GM21825 (cell line): ENCODE measurements around the gene SAMD8.
"Not testable (repeated sequence)": the region's sequence is repeated elsewhere in the genome, so short reads cannot be mapped to it uniquely, and the experiment has no call there.

ENCODE experiments used
- ATAC-seq: cut with Tn5 transposase; IDR thresholded peaks from one replicate; pipeline ENCODE4 v1.9.1; 2021; ENCODE audit warnings: mild to moderate bottlenecking, moderate library complexity; ENCODE audit not compliant: unreplicated experiment

SAMD8 gene

GRCh38 chr10:75191821-75192568 is 80.5 kb downstream of the SAMD8 start:
- no peak for ATAC-seq

GRCh38 chr10:75194625-75195024 is 83.2 kb downstream of the SAMD8 start:
- ATAC-seq: not testable (repeated sequence)

DNA sequence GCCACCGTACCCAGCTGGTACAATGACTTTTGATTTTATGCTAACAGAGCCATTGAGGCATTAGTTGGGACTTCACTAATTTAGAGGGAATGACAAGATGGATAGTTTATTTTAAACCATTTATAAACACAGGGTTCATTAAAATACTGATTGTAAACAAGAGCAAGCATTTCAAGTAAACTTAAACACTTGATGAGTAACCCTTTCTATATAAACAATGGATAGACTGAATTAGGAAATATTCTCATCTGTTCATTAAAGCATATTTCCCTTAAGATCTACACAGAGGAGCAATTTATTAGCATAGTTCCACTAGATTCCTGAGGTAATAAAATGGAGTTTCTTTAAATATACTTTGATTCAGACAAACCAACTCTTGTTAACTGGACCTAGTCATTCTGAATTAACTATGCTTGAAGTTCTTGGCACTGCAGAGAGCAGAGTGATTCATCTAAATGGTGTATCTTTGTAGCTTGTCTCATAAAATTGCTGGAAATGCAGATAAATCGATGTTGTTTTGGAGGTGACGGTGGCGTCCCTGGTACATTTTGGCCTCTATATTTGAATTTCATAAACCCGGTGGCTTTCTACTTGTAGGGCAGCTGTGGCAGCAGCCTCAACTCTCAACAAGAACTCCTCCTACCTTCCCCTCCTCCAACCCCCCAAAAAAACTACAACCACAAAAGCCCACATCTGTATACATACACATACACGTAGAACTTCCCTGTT is 83.7 kb downstream of the SAMD8 start:
- no peak for ATAC-seq

DNA sequence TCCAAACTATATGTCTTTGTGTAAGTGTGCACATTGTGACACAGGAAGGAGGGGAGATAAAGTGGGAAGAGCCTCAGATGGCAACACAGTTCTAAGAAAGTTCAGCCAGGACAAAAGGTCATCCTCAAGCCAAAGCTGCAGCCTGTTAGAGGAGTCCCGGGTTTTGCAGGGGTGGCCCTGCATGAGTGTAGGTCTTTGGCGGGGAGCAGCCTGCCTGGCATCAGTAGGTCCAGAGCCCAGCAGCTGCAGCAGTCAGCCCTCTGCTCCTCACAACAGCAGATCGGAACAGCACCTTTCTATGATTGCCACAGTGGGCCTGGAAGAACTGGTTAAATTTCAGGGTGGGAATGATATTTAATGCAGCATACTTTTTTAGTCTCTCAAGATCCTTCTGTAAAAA is 85.6 kb downstream of the SAMD8 start:
- ATAC-seq: no peak

DNA sequence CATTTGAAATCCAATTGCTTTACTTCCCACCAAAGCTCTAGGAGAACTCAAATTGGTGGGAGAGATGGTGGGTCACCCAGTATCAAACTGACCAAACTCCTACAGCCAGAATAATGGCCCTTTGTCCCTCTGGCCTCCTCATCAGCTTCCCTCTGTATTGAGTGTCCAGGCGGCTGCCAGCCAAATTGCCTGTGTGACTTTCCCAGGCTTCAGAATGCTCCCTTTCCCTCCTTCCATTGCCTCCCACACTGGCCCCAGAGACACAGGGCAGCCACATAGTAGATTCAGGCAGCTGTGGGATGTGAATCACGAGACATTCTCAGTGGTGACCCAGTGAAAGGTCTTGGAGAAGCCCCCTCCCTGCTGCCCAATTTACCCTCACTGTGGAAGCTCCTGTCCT is 86.5 kb downstream of the SAMD8 start:
- no peak for ATAC-seq

DNA sequence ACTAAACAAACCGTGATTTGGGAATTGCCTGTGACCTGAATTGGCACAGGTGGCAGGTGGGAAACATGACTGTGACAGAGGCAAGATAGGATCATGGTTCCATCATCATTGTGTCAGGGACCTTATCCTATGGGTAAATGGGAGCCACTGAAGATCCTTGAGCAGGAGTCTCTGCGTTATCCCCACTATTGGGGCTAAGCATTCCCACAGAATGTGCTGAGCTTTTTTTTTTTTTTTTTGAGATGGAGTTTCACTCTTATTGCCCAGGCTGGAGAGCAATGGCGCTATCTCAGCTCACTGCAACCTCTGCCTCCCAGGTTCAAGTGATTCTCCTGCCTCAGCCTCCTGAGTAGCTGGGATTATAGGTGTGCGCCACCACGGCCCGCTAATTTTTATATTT is 88.5 kb downstream of the SAMD8 start:
- ATAC-seq: not testable (repeated sequence)

DNA sequence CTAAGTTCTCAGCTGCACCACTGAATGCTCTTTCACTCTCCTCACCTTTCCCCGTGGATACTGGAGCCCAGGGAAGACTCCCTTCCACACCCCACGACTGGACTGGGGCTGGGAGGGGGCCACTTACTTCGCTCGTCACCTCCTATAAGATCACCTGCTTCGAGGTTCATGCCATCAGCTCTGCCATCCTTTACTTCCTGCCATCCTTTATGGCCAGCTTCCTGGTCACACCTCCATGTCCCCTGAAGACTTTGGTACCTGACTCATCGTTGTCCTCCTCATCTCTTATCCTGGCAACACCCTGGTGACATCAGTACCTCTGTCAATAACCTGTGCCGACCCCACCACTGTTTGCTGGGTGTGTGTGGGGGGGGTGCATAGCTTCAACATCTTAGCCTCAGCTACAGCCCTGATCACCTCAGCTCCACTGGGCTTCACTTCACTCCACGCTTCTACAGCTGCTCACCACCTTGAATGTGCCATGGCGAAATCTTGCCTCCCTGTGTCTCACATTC is 90.4 kb downstream of the SAMD8 start:
- ATAC-seq: no peak

GRCh38 chr10:75202321-75203045 is 91.0 kb downstream of the SAMD8 start:
- no peak for ATAC-seq

GRCh38 chr10:75203046-75203620 is 91.7 kb downstream of the SAMD8 start:
- ATAC-seq: not testable (repeated sequence)

- ATAC-seq: no peak
These were observed 92.3 kb downstream of the SAMD8 start for GRCh38 chr10:75203724-75204123.

GRCh38 chr10:75205908-75206307 is 94.5 kb downstream of the SAMD8 start:
- ATAC-seq: no peak

GRCh38 chr10:75206638-75207037 is 95.2 kb downstream of the SAMD8 start:
- not testable (repeated sequence) for ATAC-seq

- ATAC-seq: no peak
These were observed 95.8 kb downstream of the SAMD8 start for GRCh38 chr10:75207079-75207856.

GRCh38 chr10:75207857-75208144 is 96.3 kb downstream of the SAMD8 start:
- ATAC-seq: no peak

GRCh38 chr10:75208181-75208580 is 96.7 kb downstream of the SAMD8 start:
- no peak for ATAC-seq

DNA sequence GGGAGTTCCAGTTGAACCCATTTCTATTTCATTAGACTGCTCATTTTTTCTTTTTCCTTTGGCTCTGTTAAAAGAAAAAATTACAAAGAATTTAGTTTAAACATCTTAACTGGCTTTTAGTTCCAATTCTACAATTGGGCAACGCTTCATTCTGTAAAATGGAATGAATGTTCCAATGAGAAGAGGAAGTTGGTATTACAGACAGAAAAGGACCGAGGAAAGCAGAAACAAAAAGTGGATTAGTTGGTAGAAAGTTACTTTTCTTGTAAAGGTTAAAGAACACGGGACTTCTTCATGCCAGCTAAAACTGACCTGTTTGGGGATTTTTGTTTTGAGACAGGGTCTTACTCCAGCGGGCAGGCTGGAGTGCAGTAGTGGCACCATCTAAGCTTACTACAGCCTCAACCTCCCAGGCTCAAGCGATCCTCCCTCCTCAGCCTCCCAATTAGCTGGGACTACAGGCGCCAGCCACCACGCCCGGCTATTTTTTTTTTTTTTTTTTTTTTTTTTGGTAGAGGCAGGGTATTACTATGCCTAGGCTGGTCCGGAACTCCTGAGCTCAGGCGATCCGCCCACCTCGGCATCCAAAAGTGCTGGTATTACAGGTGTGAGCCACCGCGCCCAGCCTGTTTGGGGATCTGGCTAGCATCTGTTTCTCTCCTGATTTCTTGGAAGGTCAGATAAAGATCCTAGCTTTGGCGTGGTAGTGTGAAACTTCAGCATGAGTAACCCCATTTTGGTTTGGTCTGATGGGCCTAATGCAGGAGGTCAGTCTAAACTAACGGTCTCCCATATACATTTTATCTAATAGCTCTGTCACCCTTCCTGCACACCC is 97.8 kb downstream of the SAMD8 start:
- peak; percentile 3 for ATAC-seq

DNA sequence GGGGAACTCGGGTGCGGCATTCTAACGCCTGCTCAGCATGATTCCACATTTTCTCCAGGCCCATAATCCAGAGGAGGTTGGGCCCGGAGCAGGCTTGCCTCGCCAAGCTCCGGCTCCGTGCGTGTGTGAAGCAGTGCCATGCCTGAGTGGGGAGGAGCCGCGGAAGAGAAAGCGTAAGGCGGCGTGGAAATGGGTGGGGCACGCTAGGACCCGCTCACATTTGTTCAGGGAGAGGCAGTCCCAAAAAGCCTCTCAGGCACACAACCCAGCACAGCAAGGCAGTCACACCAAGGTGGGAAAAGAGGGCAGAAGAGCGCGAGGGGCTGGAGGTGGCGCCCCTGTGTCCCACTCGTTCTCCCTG is 98.4 kb downstream of the SAMD8 start:
- peak; percentile 55 for ATAC-seq

- ATAC-seq: peak; percentile 77
These were observed 99.0 kb downstream of the SAMD8 start, which contains the start of gene VDAC2 for GRCh38 chr10:75210282-75211006. VDAC2 (plus strand) TSS chr10:75210796; CDS start chr10:75211159, 363 bp downstream.
